COLO668 (cell line): ENCODE measurements around the gene URB2.
A peak's percentile ranks its signal among the peaks of the same experiment; 100 is the strongest.
"Not testable (repeated sequence)": the region's sequence is repeated elsewhere in the genome, so short reads cannot be mapped to it uniquely, and the experiment has no call there.

Experiments used
- DNase-seq: peaks from one replicate; lab custom pipeline; 2025; ENCODE audit not compliant: unreplicated experiment; lab: John Stamatoyannopoulos, UW

URB2 gene

DNA sequence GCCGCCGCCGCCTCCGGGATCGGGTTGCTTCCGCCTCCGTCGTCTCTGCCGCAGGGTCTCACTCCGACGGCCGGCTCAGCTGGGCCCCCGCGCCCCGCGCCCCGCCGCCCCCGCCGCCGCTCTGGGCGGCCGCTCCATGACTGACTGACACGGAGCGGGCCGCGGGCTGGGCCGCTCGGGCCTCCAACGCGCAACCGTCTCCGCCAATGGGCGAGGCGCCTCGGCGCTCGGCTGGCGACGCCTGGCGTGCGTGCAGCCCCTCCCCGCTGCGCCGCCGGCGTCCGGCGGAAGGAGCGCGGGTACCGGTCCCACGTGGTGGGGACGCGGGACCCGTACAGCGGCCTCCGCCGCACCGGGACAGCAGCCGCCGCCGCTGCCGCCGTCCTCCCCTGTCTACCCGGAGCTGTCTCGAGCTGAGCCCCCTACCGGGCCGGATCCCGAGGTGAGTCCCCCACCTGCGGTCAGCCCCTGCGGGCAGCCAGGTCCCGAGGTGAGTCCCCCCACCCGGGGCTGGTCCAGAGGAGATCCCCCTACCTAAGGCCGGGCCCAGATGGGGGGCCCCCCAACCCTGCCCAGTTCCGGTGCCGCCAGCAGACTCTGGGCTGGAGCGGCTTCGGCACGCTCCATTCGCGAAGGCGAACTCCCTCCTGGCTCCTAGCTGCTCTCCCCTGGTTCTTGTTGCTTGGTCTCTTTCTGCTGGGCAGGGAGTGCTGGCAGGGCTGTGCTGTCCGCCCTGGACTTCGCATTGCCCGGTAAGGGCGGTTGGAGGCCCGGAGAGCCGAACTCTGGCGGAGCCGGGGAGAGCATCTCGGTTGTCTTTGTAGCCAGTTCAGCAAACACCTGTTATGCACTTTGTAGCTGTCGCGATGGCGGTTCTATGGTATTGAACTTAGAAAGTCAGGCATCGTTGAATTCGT lies at the start of gene URB2, which contains the start of gene TAF5L:
TSS of gene URB2 (plus strand) at position 333 of the 917 bp plus-strand sequence. CDS start 1,387 bp downstream, outside the sequence.
TSS of gene TAF5L (minus strand) at position 208 of the 917 bp plus-strand sequence. CDS start 11,640 bp downstream, outside the sequence.
- peak; percentile 98 for DNase-seq

DNA sequence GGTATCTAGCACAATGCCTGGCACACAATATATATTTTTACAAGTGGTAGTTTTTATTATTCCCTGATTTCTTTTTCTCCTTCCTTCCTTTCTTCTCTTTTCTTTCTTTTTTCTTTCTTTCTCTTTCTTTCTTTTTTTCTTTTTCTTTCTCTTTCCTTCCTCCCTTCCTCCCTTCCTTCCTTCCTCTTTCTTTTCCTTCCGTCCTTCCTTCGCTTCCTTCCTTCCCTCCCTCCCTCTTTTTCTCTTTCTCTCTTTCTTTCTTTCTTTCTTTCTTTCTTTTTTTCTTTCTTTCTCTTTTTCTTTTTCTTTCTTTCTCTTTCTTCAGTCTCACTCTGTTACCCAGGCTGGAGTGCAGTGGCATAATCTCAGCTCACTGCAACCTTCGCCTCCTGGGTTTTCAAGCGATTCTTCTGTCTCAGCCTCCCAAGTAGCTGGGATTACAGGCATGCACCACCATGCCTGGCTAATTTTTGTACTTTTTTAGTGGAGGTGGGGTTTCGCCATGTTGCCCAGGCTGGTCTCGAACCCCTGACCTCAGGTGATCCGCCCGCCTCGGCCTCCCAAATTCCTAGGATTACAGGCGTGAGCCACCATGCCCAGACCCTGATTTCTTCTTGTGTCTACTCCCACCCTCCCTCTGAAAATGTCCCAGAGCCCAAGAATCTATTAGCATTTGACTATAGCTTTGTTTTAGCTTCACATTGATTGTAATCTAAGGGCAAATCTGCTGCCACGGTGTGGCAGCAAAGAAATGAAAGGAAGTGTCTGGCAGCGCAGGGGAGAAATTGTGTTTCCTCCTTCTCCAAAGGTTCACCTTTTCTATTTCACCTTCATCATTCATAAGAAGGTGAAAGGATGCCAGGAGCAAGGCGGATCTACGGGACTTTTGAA lies 47.6 kb upstream of the URB2 start:
- DNase-seq, result no peak

GRCh38 chr1:229579059-229579673 lies 46.9 kb upstream of the URB2 start:
- peak; percentile 41 for DNase-seq

- DNase-seq, result no peak
Measured at GRCh38 chr1:229581485-229581884, 44.6 kb upstream of the URB2 start.

DNA sequence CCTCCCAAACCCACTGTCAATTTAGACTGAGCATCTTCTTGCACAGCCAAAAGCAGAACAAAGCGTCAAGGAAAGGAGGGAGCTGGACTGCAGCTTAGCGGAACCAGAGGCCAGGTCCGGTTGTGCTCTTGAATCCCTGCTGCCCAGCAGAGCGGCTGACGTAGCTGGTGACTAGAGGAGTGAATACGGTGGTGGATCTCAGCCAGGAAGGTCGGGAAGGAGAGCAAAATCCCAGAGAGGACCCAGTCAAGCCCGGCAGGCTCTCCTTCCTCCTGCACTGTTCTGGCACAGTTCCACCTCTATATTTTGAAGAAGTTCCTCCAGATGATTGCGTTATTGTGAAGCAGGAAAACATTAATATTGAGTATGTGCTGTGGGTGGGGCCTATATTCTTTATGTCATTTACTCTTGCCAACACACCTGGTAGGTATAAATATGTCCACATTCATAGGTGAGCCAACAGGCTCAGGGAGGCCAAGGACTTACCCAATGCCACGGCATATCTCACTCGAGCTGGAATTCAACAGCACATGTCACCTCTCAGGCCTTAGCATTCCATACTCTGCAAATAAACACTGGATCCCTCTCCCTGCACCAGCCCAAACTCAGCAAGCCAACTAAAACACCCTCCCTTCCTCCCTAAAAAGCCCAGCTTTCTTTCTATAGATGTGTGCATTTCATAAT lies 43.9 kb upstream of the URB2 start:
- DNase-seq, result no peak

DNA sequence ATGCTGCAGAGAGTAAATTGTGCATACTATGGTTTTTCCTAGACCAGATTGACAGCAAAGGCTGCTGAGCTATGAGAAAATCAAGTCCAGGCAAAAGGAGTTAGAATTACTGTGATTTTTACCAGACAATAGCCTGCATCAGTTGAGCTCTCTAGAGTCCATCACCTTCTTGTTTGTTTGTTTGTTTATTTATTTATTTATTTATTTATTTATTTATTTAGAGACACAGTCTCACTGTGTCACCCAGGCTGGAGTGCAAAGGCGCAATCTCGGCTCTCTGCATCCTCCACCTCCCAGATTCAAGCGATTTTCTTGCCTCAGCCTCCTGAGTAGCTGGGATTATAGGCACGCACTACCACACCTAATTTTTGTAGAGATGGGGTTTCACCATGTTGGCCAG lies 43.3 kb upstream of the URB2 start:
- no peak for DNase-seq

DNA sequence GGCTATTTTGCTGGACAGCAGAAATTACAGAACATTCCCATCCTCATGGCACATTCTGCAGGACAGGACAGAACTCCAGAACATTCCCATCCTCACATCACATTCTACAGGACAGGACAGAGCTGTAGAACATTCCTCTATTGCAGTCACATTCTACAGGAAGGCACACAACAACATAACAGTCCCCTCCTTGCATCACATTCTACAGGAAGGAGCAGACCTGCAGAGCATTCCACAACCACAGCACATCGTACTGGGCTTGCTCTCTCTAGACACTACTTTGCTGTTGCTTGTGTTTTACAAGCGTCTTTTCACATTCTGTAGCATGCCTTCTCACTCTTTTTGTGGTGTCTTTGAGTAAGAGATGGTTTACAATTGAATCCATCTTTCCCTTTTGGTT lies 40.7 kb upstream of the URB2 start:
- DNase-seq, result no peak

DNA sequence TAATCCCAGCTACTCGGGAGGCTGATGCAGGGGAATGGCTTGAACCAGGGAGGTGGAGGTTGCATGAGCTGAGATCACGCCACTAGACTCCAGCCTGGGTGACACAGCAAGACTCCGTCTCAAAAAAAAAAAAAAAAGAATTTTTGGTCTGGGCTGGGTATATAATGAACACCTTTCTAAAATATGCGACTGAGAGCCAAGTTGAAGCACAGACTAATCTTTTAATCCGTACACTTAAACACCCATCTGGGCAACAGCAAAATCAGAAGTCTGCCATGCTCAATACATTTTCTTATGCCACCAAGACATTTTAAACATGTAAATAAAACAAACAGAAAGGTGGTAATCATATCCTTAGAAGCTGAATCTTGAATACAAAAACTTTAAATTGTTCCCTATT lies 35.9 kb upstream of the URB2 start:
- DNase-seq, result no peak

DNA sequence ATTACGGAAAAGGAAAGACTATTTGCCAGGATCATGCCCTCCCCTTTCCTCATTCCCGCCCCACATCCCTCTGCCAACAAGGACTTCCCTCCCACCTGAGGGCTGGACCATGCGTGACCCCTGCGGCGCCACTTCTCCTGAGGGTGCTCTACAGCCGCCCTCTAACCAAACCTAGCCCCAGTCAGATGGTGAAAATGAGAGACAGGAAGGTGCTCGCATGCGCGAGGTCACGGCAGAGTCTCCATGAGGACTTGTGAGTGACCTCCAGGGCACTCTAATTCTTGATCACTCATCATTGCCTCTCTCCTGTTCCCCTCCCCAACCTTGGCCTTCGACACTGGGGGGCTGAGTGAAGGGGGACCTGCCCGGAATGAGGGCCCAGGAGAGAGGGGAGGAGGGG lies 32.2 kb upstream of the URB2 start:
- no peak for DNase-seq

DNA sequence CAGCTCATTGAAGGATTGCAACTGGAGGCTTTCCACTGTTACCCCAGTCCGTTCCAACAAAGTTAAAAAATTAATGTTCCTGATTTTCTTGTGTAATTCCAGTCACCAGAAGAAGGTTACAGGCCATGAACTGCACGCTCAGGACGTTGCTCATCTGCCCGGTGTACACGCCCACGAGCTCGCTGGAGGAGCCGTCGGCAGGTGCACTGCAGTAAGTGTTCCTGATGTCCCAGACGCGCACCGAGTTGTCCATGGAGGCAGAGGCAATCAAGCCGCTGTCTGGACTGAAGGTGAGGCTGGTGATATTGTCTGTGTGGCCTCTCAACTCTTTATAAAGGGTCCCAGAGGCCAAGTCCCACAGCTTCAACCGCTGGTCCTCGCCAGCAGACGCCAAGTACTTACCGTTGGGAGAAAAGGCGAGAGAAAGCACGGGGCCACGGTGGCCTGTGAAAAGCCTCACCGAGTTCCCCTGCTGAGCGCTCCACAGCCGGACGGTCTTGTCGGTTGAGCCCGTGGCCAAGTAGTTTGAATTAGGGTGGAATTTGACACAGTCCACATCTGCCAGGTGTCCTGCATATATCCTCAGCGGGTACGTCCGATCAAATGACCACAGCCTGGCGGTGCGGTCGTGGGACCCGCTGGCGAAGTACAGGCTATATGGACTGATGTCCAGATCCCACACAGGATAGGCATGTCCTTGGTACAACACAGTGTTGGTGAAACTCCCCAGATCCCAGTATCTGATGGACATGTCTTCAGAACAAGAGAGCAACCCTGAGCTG lies 31.6 kb upstream of the URB2 start:
- DNase-seq, result no peak

DNA sequence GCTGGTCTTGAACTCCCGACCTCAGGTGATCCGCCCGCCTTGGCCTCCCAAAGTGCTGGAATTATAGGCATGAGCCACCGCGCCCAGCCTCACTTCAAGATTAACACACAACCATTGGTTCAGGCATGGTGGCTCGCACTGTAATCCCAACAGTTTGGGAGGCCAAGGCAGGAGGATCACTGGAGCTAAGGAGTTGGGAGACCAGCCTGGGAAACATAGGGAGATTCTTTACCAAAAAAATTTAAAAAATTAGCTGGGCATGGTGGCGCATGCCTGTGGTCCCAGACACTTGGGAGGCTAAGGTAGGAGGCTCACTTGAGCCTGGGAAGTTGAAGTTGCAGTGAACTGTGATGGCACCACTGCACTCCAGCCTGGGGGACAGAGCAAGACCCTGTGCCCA lies 30.2 kb upstream of the URB2 start:
- DNase-seq, result not testable (repeated sequence)

DNA sequence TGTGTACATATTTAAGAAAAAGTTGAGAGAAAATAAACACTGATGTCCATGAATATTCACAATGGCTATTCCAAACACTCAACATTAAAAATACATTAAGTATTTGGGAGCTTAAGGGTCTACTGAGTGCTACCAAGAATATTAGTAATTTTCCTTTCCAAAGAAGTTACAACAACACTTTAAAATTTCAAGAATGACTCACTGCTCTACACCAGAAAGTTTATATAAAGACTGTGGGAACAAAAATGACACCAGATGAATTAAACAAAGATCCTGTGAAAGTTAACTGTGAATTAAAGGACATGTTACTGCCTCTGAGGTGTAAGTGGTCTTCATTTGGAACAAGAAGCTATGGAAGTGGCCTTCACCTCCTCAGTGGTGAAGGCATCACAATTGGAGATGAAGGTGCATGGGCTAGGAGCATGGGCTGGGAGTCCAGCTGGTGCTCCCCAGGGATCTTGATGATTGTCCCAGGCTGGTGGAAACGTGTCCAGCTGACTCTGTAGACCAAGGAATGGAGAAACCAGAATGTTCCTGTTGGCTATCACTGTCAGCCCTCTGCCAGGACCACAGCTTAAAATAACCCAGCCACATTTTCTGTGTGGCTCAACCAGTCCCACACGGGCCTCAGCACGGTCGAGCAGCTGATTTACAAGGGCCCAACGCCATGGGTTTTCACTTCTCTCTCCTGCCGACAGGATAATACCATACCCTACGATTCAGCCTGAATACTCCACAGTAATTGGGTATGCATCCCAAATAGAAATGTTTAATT lies 28.9 kb upstream of the URB2 start:
- no peak for DNase-seq

DNA sequence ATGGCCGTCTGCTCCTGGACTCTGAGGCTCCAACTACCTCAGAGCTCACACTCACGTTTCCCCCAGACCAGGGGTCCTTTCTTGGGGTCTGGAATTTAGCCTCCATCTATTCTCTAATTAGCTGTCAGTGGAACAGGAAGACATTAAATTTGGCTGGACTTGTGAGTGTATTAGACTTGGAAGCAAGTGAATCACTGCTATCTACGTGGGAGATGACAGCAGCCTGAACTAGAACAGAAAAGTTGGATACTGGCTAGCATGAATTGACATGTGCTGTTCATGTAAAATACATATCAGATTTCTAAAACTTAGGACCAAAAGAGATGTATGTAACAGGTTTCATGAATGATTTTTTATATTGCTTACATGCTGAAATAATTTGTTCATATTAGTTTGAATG lies 28.2 kb upstream of the URB2 start:
- DNase-seq, result no peak

DNA sequence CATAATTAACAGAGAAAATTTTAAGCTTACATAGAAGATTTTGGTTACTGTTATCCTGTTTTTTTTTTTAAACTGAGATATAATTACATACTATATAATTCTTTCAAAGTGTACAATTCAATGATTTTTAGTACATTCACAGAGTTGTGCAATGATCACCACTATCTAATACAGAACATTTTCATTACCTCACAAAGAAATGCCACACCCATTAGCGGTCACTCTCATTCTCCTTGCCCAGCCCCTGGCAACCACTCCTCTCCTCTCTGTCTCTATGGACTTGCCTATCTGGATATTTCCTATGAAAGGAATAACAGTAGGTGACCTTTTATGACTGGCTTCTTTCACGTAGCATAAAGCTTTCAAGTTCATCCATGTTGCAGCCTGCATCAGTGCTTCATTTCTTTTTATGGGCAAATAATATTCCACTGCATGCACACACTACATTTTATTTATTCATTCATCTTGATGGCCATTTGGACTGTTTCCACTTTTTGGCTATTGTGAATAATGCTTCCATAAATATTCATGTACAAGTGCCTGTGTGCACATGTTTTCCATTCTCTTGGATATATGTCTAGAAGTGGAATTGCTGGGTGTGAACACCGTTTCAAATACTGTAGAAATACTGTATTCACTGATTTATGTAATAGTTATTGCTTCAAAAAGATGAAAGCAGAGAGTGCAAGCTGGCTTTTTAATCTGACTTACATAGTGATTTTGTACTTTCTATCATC lies 26.7 kb upstream of the URB2 start:
- DNase-seq, result no peak

DNA sequence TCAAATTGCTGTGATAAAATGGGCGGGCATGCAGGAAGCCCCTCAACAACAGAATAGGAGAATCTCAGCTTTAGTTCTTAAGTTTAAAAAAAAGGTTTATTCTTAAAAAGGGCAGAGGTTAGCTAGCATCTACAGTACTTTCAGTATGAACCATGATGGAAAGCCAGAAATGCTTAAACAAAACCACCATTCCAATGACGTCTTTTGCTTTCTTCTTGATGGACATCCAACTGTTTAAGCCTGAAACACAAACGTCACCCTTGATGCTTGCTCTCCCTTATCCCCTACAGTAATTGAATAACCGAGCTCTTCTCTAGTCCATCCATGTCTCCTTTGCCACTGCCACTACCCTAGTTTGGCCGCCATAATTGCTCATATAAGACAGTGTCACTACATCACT lies 25.8 kb upstream of the URB2 start:
- DNase-seq, result no peak

DNA sequence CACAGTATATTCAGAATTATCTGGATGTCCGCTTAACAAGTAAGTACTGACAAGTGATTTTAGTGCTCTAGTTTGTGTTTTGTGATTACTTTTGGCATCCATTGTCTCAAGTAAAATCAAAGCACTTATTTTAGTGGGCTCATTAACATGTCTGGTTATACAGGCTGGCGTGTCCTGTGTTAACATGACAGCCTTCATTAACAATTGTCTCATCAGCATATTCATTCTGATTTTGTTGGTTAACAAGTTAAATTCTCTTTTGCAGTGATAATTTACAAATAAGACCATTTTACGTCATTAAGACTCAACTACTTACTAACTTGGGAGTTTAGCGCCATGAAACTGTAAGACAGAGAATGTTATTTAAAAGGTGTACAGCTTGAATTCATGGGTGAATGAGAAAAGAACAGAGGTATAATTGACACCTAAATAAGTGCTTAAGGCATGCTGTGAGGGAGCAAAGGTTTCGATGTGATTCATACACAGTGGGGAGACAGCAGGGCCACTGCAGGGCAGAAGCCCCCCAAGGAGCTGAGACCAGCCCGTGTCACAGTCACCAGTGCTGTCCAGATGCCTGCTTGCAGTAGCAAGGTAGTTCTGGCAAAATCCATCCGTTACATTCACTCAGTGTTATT lies 22.6 kb upstream of the URB2 start:
- DNase-seq, result no peak

GRCh38 chr1:229607370-229607769 lies 18.7 kb upstream of the URB2 start:
- DNase-seq, result no peak

DNA sequence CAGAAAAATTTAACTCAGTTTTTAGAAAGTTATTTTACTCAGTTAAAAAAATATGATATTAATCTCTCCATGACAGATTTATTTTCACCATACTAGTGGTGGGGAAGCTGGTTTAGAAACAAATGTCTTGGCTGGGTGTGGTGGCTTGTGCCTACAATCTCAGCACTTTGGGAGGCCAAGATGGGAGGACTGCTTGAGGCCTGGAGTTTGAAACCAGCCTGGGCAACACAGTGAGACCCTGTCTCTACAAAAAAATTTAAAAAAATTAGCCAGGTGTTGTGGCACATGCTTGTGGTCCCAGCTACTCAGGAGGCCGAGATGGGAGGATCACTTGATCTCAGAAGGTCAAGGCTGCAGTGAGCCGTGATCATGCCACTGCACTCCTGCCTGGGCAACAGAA lies 17.5 kb upstream of the URB2 start:
- no peak for DNase-seq
